Right renal cortex interstitium (tissue), 3 donors: ENCODE measurements around the gene NOTCH2. TPM values are rescaled to one million over a fixed set of nuclear protein-coding genes. Genes with fewer than 3 reads are reported as not detected.

Experiments
- DNase-seq, 3 donors: peaks; one replicate each; pipeline ENCODE4 v3.0.0-alpha.2; 2013; ENCODE audit warnings: low read depth in 3 of 3, low spot score in 2 of 3
- polyA plus RNA-seq, 3 donors: library from polyadenylated mRNA; unstranded; fragments of 120-200 nt; gene quantifications; one replicate each; pipeline ENCODE4 v1.2.1, GENCODE V29; 2013; ENCODE audit not compliant: insufficient read length in 3 of 3

Gene NOTCH2
- polyA plus RNA-seq, 3 donors = 143 to 160 (median 148) TPM

DNA sequence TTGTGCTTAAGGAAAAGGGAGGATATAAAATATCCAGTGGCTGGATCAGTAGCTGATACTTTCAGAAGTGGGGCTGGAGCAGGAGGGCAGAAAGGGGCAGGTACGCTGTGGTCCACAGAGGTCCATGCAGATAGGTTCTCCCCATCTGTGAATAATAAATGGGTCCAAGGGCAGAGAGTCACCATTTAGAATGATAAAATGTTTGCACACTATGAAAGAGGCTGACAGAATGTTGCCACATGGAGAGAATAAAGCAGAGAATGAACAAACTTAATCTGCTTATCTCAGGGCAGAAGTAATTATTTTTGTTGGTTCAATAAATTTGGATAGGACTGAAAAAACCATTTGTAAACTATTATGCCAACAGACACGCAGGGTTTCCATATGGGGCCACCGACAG is 156.5 kb downstream of the NOTCH2 start:
- DNase-seq = no peak

DNA sequence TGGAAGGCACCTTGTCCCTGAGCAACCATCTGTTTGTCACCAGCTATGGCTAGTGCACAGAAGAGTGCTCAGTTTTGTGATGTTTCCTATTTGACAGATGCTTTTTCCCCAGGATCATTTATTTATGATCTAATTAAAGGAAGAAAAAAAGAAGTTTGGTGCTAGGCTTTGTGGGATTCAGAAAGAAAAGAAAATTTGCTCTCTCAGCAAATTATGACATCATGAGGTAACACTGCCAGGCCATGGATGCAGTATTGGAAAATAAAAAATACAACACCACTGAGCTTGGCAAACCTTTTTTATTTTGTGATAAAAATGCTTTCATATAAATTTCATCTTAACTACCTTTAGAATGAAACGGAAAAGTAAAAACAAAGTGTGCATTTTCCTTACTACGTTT is 157.7 kb downstream of the NOTCH2 start:
- no peak for DNase-seq

DNA sequence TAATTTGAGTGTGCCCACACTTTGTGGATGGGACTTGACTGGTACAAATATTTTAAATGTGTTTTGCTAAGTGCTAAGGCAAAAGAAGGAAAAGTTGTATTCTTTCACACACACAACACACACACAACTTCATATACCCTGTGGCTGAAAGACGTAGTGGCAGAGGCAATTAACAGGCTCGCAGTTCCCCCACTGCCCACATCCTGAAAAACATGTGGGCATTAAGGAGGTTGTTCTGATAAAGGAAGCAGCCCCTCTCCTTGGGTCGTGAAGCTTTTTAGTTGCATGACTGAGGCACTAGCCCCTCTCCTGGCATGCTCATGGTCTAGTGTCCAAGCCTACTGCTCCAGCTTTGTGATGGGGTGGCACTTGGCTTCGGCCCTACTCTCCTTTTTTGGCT is 158.8 kb downstream of the NOTCH2 start:
- DNase-seq = no peak

DNA sequence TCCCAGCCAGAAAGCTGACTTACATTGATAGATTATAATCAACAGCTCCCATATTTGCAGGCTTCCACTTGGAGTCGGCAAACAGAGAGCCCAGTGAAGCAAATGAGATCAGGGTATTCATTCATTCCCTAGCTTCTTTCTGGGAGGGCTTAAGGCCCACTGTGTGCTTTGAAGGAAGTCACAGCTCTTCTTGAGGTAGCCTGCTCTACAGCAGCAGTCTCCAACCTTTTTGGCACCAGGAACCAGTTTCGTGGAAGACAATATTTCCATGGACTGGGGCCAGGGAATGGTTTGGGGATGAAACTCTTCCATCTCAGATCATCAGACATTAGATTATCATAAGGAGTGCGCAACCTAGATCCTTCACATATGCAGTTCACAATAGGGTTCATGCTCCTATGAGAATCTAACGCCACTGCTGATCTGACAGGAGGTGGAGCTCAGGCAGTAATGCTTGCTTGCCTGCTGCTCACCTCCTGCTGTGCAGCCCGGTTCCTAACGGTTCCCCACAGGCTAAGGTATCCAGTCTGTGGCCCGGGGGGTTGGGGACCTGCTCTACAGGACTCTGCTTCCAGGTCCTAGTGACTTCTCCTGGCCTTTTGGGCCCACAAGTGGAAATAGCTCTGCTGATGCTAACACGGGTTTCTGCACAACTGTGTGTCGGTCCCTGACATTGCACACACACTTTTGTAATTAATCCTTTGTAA is 159.4 kb downstream of the NOTCH2 start:
- DNase-seq = no peak

DNA sequence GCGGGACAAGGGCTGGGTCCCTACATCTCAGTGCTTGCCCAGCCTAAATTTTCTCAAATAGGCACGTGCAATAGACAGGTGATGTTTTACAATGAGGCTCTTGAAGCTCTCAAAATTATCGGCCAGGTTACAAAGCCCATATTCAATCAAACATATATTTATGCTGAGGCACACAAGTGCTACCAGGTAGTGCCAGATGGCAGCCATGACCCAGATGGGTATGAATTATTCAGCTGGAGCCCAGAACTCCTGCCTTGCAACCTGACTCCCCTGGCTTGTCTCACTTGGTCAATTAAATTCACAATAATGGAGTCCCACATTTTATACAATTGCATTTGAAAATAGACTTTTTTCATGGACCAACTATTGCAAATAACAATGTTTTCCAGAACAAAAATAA is 160.8 kb downstream of the NOTCH2 start:
- no peak for DNase-seq

DNA sequence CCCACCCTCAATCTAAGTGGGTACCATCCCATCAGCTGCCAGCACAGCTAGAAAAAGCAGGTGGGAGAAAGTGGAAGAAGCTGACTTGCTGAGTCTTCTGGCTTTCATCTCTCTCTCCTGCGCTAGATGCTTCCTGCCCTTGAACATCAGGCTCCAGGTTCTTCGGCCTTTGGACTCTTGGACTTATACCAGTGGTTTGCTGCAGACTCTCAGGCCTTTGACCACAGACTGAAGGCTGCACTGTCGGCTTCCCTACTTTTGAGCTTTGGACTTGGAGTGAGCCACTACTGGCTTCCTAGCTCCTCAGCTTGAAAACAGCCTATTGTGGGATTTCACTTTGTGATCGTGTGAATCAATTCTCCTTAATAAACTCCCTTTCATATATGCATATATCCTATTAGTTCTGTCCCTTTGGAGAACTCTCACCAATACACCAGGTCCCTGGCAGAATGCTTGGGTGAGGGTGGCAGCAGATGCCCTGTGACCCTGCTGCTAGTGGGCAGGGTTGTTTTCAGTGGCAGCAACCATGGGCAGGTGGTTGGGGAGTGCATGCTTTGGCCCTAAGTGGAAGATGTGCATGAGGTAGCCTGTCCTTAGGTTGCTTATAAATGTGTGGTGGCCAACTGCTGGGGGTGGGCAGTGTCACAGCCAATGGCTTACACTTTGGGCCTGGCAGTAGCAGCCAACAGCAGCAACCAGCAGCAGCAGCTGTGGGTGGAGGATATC is 162.4 kb downstream of the NOTCH2 start:
- DNase-seq = no peak

DNA sequence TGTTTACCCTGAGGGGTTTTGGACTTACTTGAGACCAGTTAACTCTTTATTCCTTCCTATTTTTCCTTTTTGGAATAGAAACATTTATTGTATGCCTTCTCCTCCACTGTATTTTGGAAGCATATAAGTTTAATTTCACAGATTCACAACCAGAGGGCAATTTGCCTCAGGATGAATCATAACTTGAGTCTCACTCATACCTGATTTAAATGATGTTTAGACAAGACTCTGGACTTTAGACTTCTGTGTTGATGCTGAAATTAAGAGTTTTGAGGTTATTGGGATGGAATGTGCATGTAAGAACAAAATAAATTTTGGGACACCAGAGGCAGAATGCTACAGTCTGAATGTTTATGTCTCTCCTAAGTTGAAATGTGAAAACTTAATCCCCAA is 166.0 kb downstream of the NOTCH2 start:
- no peak for DNase-seq

DNA sequence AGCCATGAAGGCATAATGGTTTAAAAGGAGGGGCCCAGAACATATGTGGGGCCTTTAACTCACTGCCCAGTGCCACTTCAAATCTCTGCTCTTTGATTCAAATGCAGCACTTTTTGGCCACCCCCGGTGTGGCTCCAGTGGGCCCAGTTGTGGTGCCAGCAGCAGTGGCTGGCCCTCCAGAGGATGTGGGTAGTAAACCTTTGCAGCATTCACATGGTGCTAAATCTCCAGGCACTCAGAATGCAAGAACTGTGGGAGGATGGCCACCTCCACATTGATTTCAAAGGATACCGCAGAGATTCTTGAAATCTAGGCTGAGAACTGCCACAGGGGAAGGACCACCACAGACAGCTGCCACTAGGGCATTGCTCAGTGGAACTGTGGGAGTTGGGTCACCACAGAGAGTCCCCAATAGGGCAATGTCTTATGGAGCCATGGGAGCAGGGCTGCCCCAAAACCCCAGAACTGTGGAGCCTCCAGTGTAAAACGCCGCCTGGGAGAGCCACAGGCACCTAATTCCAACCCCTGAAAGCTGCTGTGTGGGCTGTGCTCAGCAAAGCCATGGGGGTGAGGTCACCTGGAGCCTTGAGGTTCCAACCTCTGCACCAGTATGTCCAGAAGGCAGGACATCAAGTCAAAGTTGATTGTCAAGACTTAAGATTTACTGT is 166.6 kb downstream of the NOTCH2 start:
- no peak for DNase-seq

DNA sequence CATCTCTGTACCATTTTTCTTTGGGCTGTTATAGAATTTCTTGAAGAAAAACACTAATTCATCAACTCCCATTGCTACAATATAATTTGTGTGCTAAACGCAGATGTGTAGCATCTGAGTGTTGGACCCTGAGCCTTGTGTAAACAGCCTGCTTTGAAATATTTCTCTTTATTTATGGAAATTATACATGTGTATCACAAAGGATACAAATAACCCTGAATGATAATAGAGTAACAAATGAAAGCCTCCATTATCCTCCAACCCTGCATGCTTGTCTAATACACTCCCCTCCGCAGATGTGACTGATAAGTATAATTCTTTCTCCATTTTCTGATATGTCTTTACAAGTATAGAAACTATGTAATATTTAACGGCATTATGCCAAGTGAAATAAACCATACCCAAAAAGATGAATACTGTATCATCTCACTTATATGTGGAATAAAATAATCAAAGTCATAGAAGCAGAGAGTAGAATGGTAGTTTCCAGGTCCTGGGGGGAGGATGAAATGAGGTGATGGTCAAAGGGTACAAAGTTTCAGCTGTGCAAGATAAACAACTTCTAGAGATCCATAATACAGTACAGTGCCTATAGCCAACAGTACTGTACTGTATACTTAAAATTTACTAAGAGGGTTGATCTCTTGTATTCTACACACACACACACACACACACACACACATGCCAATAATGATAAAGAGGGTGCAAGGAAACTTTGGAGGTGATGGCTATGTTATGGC is 170.3 kb downstream of the NOTCH2 start:
- DNase-seq = no peak

DNA sequence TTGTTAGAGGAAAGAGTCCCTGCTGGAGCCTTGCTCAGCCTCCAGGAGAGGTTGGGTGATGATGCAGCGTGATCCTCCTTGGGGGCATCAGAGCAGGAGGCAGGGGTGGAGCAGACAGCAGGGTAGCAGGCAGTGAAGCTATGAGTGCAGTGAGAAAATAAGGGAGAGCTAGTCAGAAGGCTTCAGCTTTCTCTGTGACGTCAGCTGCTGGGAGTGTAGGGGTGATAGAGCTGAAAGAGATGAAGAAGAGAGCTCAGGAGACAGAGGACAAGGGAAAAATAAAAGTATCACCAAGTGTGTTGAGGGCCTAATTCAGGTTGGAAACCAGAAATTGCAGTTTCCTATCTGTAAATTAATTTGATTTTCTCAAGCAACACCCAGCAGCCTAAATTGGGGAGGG is 170.9 kb downstream of the NOTCH2 start:
- DNase-seq = no peak

DNA sequence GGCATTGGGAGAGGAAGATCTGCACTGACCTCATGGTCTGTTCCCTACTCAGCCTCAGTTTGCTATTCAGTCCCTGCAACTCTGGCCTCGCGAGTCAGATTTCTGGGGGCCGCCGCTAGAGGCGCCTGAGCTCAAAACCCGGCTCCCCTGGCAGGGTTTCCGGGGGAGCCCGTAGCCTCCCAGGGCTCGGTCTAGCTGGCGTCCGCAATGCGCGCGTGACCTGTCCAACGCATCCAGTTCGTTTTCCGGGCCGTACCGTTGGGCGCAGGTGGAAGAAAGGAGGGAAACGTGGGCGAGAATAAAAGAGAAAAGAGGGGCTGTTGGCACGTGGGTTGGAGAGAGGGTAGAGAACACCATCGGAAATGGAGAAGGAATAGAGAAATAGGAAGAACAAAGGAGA is 173.2 kb downstream of the NOTCH2 start, which contains the start of gene ADAM30:
Gene ADAM30, minus strand, starts transcription at position 213 of the 400 bp plus-strand sequence. Its CDS starts 179 bp downstream, at position 34.
- no peak for DNase-seq

DNA sequence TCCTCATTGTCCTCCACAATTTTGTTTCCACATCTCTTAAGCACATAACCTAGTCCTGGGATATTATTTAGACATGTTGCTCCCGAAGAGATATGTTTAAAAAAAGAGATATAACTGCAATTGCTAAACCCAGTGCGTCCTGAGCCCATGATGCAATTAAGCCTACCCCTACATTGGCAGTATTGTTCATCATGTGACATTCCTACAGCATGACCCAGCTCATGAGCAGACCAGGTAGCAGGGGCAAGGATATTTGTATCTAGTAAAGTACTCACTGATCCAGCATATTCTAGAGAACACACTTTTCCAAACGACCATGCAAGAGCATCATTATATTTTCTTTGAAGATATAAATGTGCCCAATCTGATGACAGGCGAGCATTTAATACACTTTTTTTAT is 174.4 kb downstream of the NOTCH2 start:
- DNase-seq = no peak

DNA sequence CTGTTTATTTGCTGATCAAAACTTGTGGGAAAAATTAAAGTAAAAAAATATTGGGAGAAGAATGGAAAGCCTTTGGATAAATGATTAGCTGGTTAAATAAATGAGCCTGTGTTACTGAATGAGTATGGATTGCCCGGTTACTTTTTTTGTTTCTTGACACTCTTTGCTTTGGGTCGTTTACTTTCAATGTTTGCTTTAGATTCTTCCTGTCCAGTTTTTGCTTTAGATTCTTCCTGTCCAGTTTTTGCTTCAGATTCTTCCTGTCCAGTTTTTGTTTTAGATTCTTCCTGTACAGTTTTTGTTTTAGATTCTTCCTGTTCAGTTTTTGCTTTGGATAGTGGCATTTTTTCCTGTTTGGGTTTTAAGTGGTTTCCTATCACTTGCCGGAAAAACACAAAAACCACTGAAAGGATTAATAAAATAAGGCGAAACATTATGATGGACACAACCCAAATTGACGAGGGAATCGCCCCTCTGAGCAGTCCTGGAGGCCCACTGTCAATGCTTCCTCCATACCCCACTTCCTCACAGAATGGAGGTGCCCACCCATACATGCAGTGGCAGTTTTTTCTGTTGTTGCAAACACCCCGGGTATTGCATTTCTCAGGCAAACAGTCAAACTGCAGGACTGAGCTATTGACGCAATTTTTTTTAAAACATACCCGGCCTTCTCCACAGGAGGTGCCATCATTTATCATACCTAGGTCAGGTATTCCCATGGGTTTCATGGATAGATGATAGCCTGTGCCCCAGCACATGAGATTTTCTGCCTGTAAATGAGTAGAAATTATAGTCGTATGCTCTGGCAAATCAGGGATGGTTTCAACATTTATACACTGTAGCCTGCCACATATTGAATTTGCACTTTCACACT is 175.4 kb downstream of the NOTCH2 start:
- DNase-seq = no peak

DNA sequence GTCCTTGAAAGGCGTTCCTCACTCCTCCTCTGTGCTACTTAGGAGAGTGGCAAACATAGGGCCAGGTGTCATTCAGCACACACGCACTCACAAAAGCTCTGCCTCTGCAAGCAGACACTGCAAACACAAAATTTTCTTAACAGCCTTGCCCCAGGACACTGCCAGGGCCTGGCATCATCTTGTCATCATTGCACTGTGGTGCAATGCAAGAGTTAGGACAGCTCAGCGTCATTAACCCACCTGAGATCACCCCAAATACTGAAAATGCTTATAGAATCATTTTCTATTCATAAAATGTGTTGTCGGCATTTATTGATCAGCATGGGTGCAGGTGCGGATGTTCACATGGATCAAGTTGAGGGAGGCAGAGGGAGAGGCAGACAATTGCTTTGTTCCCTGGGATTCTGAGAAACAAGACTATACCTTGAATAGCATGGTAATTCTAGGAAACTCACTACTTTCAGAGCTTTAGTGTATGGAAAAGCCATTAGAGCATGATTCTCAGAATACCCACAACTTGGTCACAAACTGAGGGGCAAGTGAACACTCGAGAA is 176.1 kb downstream of the NOTCH2 start:
- no peak for DNase-seq

DNA sequence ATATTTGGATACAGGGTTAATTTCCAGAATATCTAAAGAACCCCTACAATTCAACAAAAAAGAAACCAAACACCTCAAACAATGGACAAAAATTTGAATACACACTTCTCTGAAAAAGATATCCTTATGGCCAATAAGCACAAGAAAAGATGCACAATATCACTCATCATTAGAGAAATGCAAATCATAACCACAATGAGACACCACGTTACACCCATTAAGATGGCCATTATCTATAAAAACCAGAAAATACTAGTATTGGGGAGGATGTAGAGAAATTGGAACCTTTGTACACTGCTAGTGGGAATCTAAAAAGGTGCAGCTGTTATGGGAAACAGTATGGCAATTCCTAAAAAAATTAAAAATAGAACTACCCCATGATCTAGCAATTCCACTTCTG is 178.1 kb downstream of the NOTCH2 start:
- DNase-seq = no peak

DNA sequence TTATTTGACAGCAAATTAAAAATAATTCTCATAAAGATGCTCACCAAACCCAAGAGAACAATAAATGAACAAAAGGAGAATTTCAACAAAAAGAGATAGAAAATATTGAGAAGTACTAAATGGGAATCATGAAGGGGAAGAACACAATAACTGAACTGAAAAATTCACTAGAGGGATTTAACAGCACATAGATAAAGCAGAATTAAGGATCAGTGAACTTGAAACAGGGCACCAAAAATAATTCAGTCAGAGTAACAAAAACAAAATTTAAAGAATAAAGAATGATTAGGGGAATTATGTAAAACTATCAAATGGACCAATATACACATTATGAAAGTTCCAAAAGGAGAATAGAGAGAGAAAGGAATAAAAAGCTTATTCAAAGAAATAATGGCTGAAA is 181.0 kb downstream of the NOTCH2 start:
- DNase-seq = no peak

DNA sequence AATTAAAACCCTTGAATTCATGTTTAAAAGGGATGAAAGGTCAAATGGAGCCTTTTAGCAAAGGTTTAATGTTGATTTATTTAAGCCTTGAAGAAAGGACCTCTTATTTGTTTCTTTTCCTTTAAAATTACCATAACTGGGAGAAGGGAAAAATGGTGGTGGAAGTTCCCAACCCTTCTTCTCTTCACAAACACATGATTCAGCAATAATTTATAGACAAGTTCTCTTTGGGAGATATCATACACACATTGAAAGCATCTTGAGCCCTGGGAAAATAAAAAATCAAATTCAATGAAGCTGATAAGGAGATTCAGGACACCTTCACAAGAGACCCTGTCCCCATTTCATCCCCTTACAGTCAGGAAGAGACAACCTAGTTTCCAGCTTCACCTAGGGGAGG is 182.0 kb downstream of the NOTCH2 start:
- DNase-seq = no peak

DNA sequence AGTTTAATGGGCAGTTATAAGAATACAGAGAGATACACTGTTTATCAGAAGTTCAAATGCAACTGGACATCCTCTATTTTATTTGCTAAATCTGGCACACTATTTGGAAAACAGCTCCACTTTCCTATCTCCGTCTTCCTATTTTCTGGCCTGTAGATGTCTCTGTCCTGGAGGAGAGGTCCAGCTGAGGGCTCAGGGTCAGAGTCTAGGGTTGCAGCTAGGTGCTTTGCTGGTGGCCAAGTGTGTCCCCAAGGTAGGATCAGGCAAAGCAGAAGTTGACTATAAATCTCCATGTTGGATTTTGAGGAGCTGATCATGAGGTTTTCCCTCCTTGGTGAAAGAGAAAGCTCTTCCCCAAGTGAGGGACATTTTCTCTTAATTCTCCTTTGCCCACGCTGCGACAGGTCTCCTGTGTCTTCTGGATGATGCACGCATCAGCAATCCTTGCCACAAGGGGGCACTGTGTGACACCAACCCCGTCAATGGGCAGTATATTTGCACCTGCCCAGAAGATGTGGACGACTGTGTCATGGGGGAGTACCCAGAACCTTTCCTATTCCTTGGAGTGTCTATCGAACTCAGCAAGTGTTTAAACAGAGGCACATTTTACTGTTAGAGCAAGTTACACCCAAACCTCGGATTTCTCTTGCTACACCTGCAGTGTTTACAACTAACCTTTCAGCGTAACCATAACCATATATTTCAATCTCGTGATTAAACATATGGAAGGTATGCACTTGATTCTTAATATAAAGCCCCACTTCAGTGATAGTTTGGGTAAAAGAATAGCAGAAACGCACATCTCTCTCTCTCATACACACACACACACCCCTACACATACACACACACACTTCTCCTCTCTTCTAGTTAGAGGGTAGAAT is 183.3 kb downstream of the NOTCH2 start:
- no peak for DNase-seq

DNA sequence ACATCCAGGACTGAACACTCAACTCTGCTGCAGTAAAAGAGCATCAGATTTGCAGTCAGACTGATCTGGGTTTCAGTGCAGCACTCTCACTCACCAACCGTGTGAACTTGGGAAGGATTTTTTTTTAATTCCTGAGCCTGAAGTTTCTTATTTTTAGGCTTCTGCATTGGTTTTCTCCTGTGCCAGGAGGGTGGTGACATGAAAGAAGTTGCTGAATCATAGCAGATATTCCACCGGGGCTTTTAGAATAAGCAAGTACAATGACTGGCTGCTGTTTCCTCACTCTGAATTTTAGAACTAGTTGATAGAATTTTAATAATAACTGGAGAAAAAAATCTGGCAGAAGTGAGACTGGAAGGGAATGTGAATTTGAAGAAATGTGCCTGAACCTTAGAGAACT is 184.8 kb downstream of the NOTCH2 start:
- DNase-seq = no peak
